Ectodermal cell (in vitro differentiated cells): ENCODE results near the gene ETV5.

ENCODE experiments used
- H3K27ac ChIP-seq: 2 replicates; pipeline ENCODE4 v1.7.0; 2013; ENCODE audit warnings: mild to moderate bottlenecking, low read depth, low read length; ENCODE audit not compliant: insufficient read depth, poor library complexity, severe bottlenecking
- H3K27me3 ChIP-seq: 2 replicates; pipeline ENCODE4 v1.7.0; 2013; ENCODE audit warnings: mild to moderate bottlenecking, low read length; ENCODE audit not compliant: insufficient read depth, control insufficient read depth, poor library complexity, severe bottlenecking
- H3K36me3 ChIP-seq: one replicate; pipeline ENCODE4 v1.7.0; 2013; ENCODE audit warnings: low read length; ENCODE audit not compliant: control insufficient read depth, insufficient read depth
- H3K4me1 ChIP-seq: one replicate; pipeline ENCODE4 v1.7.0; 2013; ENCODE audit warnings: low read length; ENCODE audit not compliant: control insufficient read depth, insufficient read depth
- H3K4me3 ChIP-seq: 2 replicates; pipeline ENCODE4 v1.7.0; 2013; ENCODE audit warnings: low read depth, low read length, control low read depth; ENCODE audit not compliant: insufficient read depth
- H3K9me3 ChIP-seq: 2 replicates; pipeline ENCODE4 v1.7.0; 2013; ENCODE audit warnings: mild to moderate bottlenecking, low read length, moderate library complexity; ENCODE audit not compliant: control insufficient read depth
- WGBS, 2 experiments: methylation state at CpG; one replicate each; pipeline ENCODE4 v1.1.7; 2013; ENCODE audit warnings: missing lambda C conversion rate in 2 of 2; 5-methylcytosine and 5-hydroxymethylcytosine counted together

ETV5 gene

GRCh38 chr3:186109897-186110803 is 1.3 kb upstream of the ETV5 start:
- Histone ChIP-seq H3K27ac (no peak overlapping the region), H3K4me1 (peaks cover 21% of the 10 kb centered on the region), H3K9me3 (no peaks in the 10 kb centered on the region), H3K27me3 (peaks cover 96% of the 10 kb centered on the region), H3K4me3 (peak overlapping the region; percentile 24), H3K36me3 (no peaks in the 10 kb centered on the region)
- 5% methylated on average over 35 of the region's 35 CpGs for WGBS, 2 experiments

- Histone ChIP-seq H3K27me3 (peaks cover 89% of the 10 kb centered on the region), H3K9me3 (no peaks in the 10 kb centered on the region), H3K36me3 (no peaks in the 10 kb centered on the region), H3K27ac (peak overlapping the region; percentile 44), H3K4me1 (peaks cover 21% of the 10 kb centered on the region), H3K4me3 (peak overlapping the region; percentile 50)
- WGBS, 2 experiments, result 0 to 1% methylated on average over 69 of the region's 69 CpGs
Observed at GRCh38 chr3:186108106-186108940, 566 bp downstream of the ETV5 start.

- 1% methylated on average over 42 to 45 of the region's 45 CpGs for WGBS, 2 experiments
- H3K9me3 ChIP-seq, result no peaks in the 10 kb centered on the region
- peaks cover 88% of the 10 kb centered on the region for H3K27me3 ChIP-seq
- H3K4me1 ChIP-seq, result peaks cover 21% of the 10 kb centered on the region
- H3K4me3 ChIP-seq, result peak overlapping the region; percentile 50
- peak overlapping the region; percentile 44 for H3K27ac ChIP-seq
- H3K36me3 ChIP-seq, result no peaks in the 10 kb centered on the region
Observed at GRCh38 chr3:186107215-186108105, 1.4 kb downstream of the ETV5 start.

GRCh38 chr3:186105543-186105942 is 3.3 kb downstream of the ETV5 start:
- Histone ChIP-seq H3K4me1 (peaks cover 20% of the 10 kb centered on the region), H3K36me3 (no peaks in the 10 kb centered on the region), H3K27me3 (peaks cover 75% of the 10 kb centered on the region), H3K27ac (no peak overlapping the region), H3K9me3 (no peaks in the 10 kb centered on the region), H3K4me3 (no peak overlapping the region)
- WGBS, 2 experiments, result 68% methylated on average over 6 of the region's 6 CpGs

- Histone ChIP-seq H3K4me3 (no peak overlapping the region), H3K27ac (no peak overlapping the region), H3K27me3 (peaks cover 78% of the 10 kb centered on the region), H3K4me1 (peaks cover 24% of the 10 kb centered on the region), H3K9me3 (no peaks in the 10 kb centered on the region), H3K36me3 (no peaks in the 10 kb centered on the region)
- 70 to 71% methylated on average over 4 of the region's 4 CpGs for WGBS, 2 experiments
Observed at GRCh38 chr3:186102687-186103086, 6.2 kb downstream of the ETV5 start.

- WGBS, 2 experiments, result 94% methylated on average over 3 of the region's 3 CpGs
- H3K9me3 ChIP-seq, result no peaks in the 10 kb centered on the region
- no peaks in the 10 kb centered on the region for H3K36me3 ChIP-seq
- H3K4me3 ChIP-seq, result no peak overlapping the region
- peaks cover 74% of the 10 kb centered on the region for H3K27me3 ChIP-seq
- H3K4me1 ChIP-seq, result peaks cover 28% of the 10 kb centered on the region
- no peak overlapping the region for H3K27ac ChIP-seq
Observed at GRCh38 chr3:186100398-186100797, 8.5 kb downstream of the ETV5 start.

GRCh38 chr3:186099178-186099577 is 9.7 kb downstream of the ETV5 start:
- Histone ChIP-seq H3K27me3 (peaks cover 72% of the 10 kb centered on the region), H3K4me3 (no peak overlapping the region), H3K36me3 (no peaks in the 10 kb centered on the region), H3K9me3 (no peaks in the 10 kb centered on the region), H3K27ac (no peak overlapping the region), H3K4me1 (peaks cover 29% of the 10 kb centered on the region)
- WGBS, 2 experiments, result 84 to 87% methylated on average over 5 of the region's 5 CpGs

GRCh38 chr3:186098740-186099139 is 10.1 kb downstream of the ETV5 start:
- peaks cover 29% of the 10 kb centered on the region for H3K4me1 ChIP-seq
- 51 to 61% methylated on average over 3 of the region's 3 CpGs for WGBS, 2 experiments

GRCh38 chr3:186097663-186098451 is 11.0 kb downstream of the ETV5 start:
- Histone ChIP-seq H3K9me3 (no peaks in the 10 kb centered on the region), H3K27me3 (peaks cover 70% of the 10 kb centered on the region), H3K4me1 (peaks cover 29% of the 10 kb centered on the region), H3K36me3 (no peaks in the 10 kb centered on the region), H3K27ac (peak overlapping the region; percentile 57), H3K4me3 (peak overlapping the region; percentile 22)
- WGBS, 2 experiments, result 1% methylated on average over 16 of the region's 16 CpGs

More at GRCh38 chr3:186098740-186099139, 10.1 kb downstream of the ETV5 start:
- peaks cover 74% of the 10 kb centered on the region for H3K27me3 ChIP-seq
- H3K4me3 ChIP-seq, result no peak overlapping the region
- no peaks in the 10 kb centered on the region for H3K9me3 ChIP-seq
- H3K27ac ChIP-seq, result no peak overlapping the region
- H3K36me3 ChIP-seq, result no peaks in the 10 kb centered on the region
